Measurements from ENCODE around the gene ABR.

- TF ChIP-seq CTCF (conservative IDR thresholded peaks at IDR 0.05) (no peak), ZFX (IDR thresholded peaks at IDR 0.05) (no peak)
These were observed 71.4 kb downstream of the ABR start for GRCh38 chr17:1108478-1108764.

Data from C4-2B (cell line).